ENCODE data around the gene MIER2.

Gene MIER2

GRCh38 chr19:328025-328505 is 16.5 kb downstream of the MIER2 start:
- DNase-seq: no peak

GRCh38 chr19:327291-328024 is 17.1 kb downstream of the MIER2 start:
- DNase-seq: no peak

GRCh38 chr19:326871-327270 is 17.7 kb downstream of the MIER2 start:
- DNase-seq: no peak

GRCh38 chr19:325937-326565 is 18.5 kb downstream of the MIER2 start:
- no peak for DNase-seq

- no peak for DNase-seq
These were observed 19.2 kb downstream of the MIER2 start for GRCh38 chr19:325173-325936.

GRCh38 chr19:324716-325115 is 19.9 kb downstream of the MIER2 start:
- no peak for DNase-seq

GRCh38 chr19:322616-323015 is 22.0 kb downstream of the MIER2 start:
- DNase-seq: no peak

GRCh38 chr19:318509-318774 is 26.2 kb downstream of the MIER2 start:
- DNase-seq: no peak

GRCh38 chr19:317710-318508 is 26.7 kb downstream of the MIER2 start:
- DNase-seq: no peak

GRCh38 chr19:315811-316210 is 28.8 kb downstream of the MIER2 start:
- DNase-seq: no peak

GRCh38 chr19:313988-314815 is 30.4 kb downstream of the MIER2 start:
- no peak for DNase-seq

GRCh38 chr19:313169-313987 is 31.2 kb downstream of the MIER2 start:
- DNase-seq: no peak

- DNase-seq: no peak
These were observed 32.8 kb downstream of the MIER2 start for GRCh38 chr19:311813-312261.

- no peak for DNase-seq
These were observed 33.7 kb downstream of the MIER2 start for GRCh38 chr19:310781-311496.

GRCh38 chr19:310141-310651 is 34.4 kb downstream of the MIER2 start:
- DNase-seq: no peak

GRCh38 chr19:309206-309565 is 35.4 kb downstream of the MIER2 start:
- no peak for DNase-seq

GRCh38 chr19:308471-309205 is 36.0 kb downstream of the MIER2 start:
- DNase-seq: no peak

GRCh38 chr19:307793-308420 is 36.7 kb downstream of the MIER2 start:
- DNase-seq: no peak

- no peak for DNase-seq
These were observed 37.5 kb downstream of the MIER2 start for GRCh38 chr19:307111-307531.
